Caco-2 (cell line): ENCODE data around the gene FGD2. TPM values are rescaled to one million over a fixed set of nuclear protein-coding genes. Genes with fewer than 3 reads are reported as not detected.

Experiments used
- BruUV-seq: library from RNA; stranded (reverse); fragments of 400-500 nt; replicated peaks from 2 replicates; lab custom pipeline; 2021; lab: Mats Ljungman, UMichigan
- CTCF ChIA-PET: fragments of 300-600 bp; sonication (Branson Sonifier 250); formaldehyde crosslinking; loops from one replicate; lab custom pipeline; 2022; ENCODE audit warnings: antibody characterized with exemption; lab: Charles Lee
- POLR2A ChIA-PET: fragments of 300-600 bp; sonication (Branson Sonifier 250); formaldehyde crosslinking; loops from one replicate; lab custom pipeline; 2022; ENCODE audit warnings: antibody characterized with exemption; lab: Charles Lee
- DNase-seq, 2 experiments: peaks; one replicate each; pipeline versions ENCODE4 v3.0.0 to v3.0.0-alpha.2; 2020 to 2022
- H3K27me3 ChIP-seq: replicated peaks from 2 replicates; pipeline ENCODE4 v1.6.0; 2011; ENCODE audit warnings: low read length; ENCODE audit not compliant: control insufficient read depth, insufficient read depth
- H3K36me3 ChIP-seq: 2 replicates; pipeline ENCODE4 v1.5.1; 2011; ENCODE audit warnings: low read length; ENCODE audit not compliant: control insufficient read depth, insufficient read depth
- H3K4me1 ChIP-seq: fragments of 250-450 bp; sonication (Bioruptor Pico); 2 replicates; pipeline ENCODE4 v1.5.1; 2020; ENCODE audit warnings: mild to moderate bottlenecking
- H3K4me3 ChIP-seq: 2 replicates; pipeline ENCODE4 v1.5.1; 2011; ENCODE audit warnings: low read depth, mild to moderate bottlenecking, control low read depth, low read length
- H3K9me3 ChIP-seq: fragments of 250-450 bp; sonication (Bioruptor Pico); 2 replicates; pipeline ENCODE4 v1.5.1; 2020; ENCODE audit warnings: mild to moderate bottlenecking, moderate library complexity
- H3K27ac Mint-ChIP-seq: one replicate; pipeline ENCODE4 v1.8.0; 2022; ENCODE audit warnings: mixed read lengths; ENCODE audit not compliant: unreplicated experiment
- H3K27me3 Mint-ChIP-seq: one replicate; pipeline ENCODE4 v1.8.0; 2022; ENCODE audit warnings: mixed read lengths; ENCODE audit not compliant: insufficient read depth, unreplicated experiment
- H3K36me3 Mint-ChIP-seq: one replicate; pipeline ENCODE4 v1.8.0; 2022; ENCODE audit warnings: mild to moderate bottlenecking, mixed read lengths; ENCODE audit not compliant: insufficient read depth, unreplicated experiment
- H3K4me1 Mint-ChIP-seq: one replicate; pipeline ENCODE4 v1.8.0; 2022; ENCODE audit warnings: low read depth, mixed read lengths; ENCODE audit not compliant: unreplicated experiment
- H3K4me3 Mint-ChIP-seq: one replicate; pipeline ENCODE4 v1.8.0; 2022; ENCODE audit warnings: mild to moderate bottlenecking, moderate library complexity, mixed read lengths; ENCODE audit not compliant: unreplicated experiment
- H3K9me3 Mint-ChIP-seq: one replicate; pipeline ENCODE4 v1.8.0; 2022; ENCODE audit warnings: mixed read lengths; ENCODE audit not compliant: unreplicated experiment
- CTCF ChIP-seq, 2 experiments: fragments of 200-600 bp in 1 of 2; IDR thresholded peaks; 1 replicate in 1 of 2; 2 replicates in 1 of 2; pipeline versions ENCODE4 v1.5.1 to v1.8.0; 2011 to 2022; ENCODE audit warnings: antibody characterized with exemption in 1 of 2, control low read depth in 1 of 2, inconsistent platforms in 1 of 2, low read depth in 1 of 2, low read length in 1 of 2, mild to moderate bottlenecking in 1 of 2, moderate library complexity in 1 of 2; ENCODE audit not compliant: insufficient read depth in 1 of 2, severe bottlenecking in 1 of 2, unreplicated experiment in 1 of 2
- intact Hi-C: fragments of 100-400 bp; cut with micrococcal nuclease; formaldehyde crosslinking; loops from one replicate; pipeline ENCODE4 v1.10.0; 2022; ENCODE audit not compliant: unreplicated experiment
- total RNA-seq: library from RNA; stranded (reverse); gene quantifications from 2 replicates; pipeline ENCODE4 v1.2.3, GENCODE V29; 2022

The FGD2 gene
- total RNA-seq, 1 experiment from 2014 or later = not detected

DNA sequence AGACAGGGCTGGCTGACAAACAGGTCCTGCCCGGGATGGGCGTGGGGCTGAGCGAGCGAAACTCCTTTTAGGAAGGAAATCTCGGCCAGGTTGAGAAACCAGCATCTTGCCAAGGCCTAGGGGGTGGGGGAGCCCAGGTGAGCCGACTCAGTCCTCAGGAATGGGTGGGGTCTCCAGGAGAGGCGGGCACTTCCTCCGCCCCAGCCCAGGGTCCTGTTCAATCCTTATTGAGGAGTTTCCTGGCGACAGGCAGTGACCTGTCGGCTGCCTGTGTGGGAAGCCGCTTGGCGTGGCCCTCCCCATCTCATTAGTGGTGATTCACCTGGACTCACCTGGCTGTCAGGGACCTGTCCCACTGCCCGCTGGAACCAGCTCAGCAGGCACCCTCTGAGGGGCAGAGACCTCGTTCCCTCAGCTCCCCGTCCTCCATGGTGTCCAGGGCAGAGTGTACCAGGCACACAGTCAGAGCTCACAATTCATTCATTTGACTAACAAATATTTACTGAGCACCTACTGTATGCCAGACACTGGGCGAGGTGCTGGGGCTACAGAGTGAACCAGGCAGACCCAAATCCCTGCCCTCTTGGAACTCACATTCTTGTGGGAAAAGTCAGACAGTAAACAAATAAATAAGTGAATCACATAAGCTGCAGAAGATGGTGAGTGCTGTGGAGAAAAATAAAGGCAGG is 51.1 kb downstream of the FGD2 start:
- H3K27ac Mint-ChIP-seq = no peak overlapping the region
- BruUV-seq = no TSS peak
- H3K27me3 Mint-ChIP-seq = no peaks in the 10 kb centered on the region
- no peaks in the 10 kb centered on the region for H3K9me3 ChIP-seq
- peaks cover 21% of the 10 kb centered on the region for H3K4me1 Mint-ChIP-seq
- no peak overlapping the region for H3K4me3 Mint-ChIP-seq
- H3K27me3 ChIP-seq = no peaks in the 10 kb centered on the region
- no peak overlapping the region for H3K4me3 ChIP-seq
- CTCF ChIA-PET = interaction anchor here (0.9 to 1.1 kb wide), 2 partner anchors 23 to 108 kb away, joined by 3 to 4 read pairs; no protein-coding TSS in a partner anchor
- H3K36me3 Mint-ChIP-seq = no peaks in the 10 kb centered on the region
- no peak for DNase-seq
- intact Hi-C loops = no loop called here
- peaks cover 30% of the 10 kb centered on the region for H3K4me1 ChIP-seq
- TF ChIP-seq CTCF (IDR thresholded peaks at IDR 0.05; ENCODE audit: insufficient read depth in 1 of 2, low read depth in 1 of 2, low read length in 1 of 2, severe bottlenecking in 1 of 2, unreplicated experiment in 1 of 2) = no peak
- no peaks in the 10 kb centered on the region for H3K36me3 ChIP-seq
- H3K9me3 Mint-ChIP-seq = no peaks in the 10 kb centered on the region
- POLR2A ChIA-PET = interaction anchor here (1.0 kb wide), 1 partner anchor 46 kb away, joined by 5 read pairs; no protein-coding TSS in a partner anchor

GRCh38 chr6:37057128-37057471 is 51.6 kb downstream of the FGD2 start:
- Mint-ChIP-seq H3K36me3 (no peaks in the 10 kb centered on the region), H3K9me3 (no peaks in the 10 kb centered on the region), H3K4me1 (peaks cover 18% of the 10 kb centered on the region), H3K27ac (no peak overlapping the region), H3K4me3 (no peak overlapping the region), H3K27me3 (no peaks in the 10 kb centered on the region)
- intact Hi-C loops = no loop called here
- Histone ChIP-seq H3K4me3 (no peak overlapping the region), H3K4me1 (peaks cover 25% of the 10 kb centered on the region), H3K9me3 (no peaks in the 10 kb centered on the region), H3K36me3 (no peaks in the 10 kb centered on the region), H3K27me3 (no peaks in the 10 kb centered on the region)
- ChIA-PET POLR2A (interaction anchor here (1.0 kb wide), 1 partner anchor 45 kb away, joined by 5 read pairs; no protein-coding TSS in a partner anchor), CTCF (interaction anchor here (0.9 to 1.1 kb wide), 2 partner anchors 23 to 107 kb away, joined by 3 to 4 read pairs; no protein-coding TSS in a partner anchor)
- no TSS peak for BruUV-seq
- no peak for TF ChIP-seq CTCF (IDR thresholded peaks at IDR 0.05; ENCODE audit: insufficient read depth in 1 of 2, low read depth in 1 of 2, low read length in 1 of 2, severe bottlenecking in 1 of 2, unreplicated experiment in 1 of 2)
- no peak for DNase-seq

DNA sequence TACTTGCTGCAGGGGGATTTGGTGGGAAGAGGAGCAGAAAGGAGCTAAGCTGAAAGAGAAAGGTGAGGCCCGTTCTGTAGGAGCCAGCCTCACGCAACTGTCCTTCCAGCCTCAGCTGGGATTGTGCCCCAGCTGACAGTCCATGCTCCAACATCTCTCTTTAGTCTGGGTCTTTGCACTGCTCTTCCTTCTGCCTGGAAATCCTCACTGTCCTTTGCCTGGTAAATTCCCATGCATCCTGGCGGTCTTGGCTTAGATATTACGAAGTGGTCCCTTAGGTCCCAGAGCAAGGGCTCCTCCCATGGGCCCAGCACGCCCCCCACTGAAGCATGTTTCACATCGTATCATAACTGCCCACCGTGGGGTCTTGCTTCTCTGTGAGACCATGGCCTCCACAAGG is 52.2 kb downstream of the FGD2 start:
- Mint-ChIP-seq H3K27me3 (no peaks in the 10 kb centered on the region), H3K36me3 (no peaks in the 10 kb centered on the region), H3K4me3 (no peak overlapping the region), H3K9me3 (no peaks in the 10 kb centered on the region), H3K4me1 (peaks cover 18% of the 10 kb centered on the region), H3K27ac (peak overlapping the region; percentile 30)
- ChIA-PET POLR2A (no interaction called here), CTCF (interaction anchor here (0.9 to 2.9 kb wide), 4 partner anchors 22 to 153 kb away, joined by 3 to 7 read pairs (median 4); no protein-coding TSS in a partner anchor)
- DNase-seq = no peak
- no peaks in the 10 kb centered on the region for H3K9me3 ChIP-seq
- intact Hi-C loops = loop anchor here (2.0 kb wide), 1 partner anchor 151 kb away; no protein-coding TSS in a partner anchor
- no TSS peak for BruUV-seq
- H3K4me3 ChIP-seq = no peak overlapping the region
- peaks cover 22% of the 10 kb centered on the region for H3K4me1 ChIP-seq
- no peak for TF ChIP-seq CTCF (IDR thresholded peaks at IDR 0.05; ENCODE audit: insufficient read depth in 1 of 2, low read depth in 1 of 2, low read length in 1 of 2, severe bottlenecking in 1 of 2, unreplicated experiment in 1 of 2)
- H3K27me3 ChIP-seq = no peaks in the 10 kb centered on the region
- no peaks in the 10 kb centered on the region for H3K36me3 ChIP-seq
